ENCODE results near the gene ADGRB3. TPM values are rescaled to one million over a fixed set of nuclear protein-coding genes. Genes with fewer than 3 reads are reported as not detected.

The ADGRB3 gene
- polyA plus RNA-seq, 3 donors = 0.04 to 0.23 (median 0.05) TPM

- peaks cover 0 to 12% (median 3%) of the 10 kb centered on the region in 7 donors for H3K9me3 Mint-ChIP-seq
- WGBS (ENCODE audit: insufficient coverage) = no CpG with 5 or more reads among the region's 3 CpGs
- Histone ChIP-seq H3K27me3 (ENCODE audit: control insufficient read depth in 2 of 2, insufficient read depth in 2 of 2, low read length in 2 of 2) (no peaks in the 10 kb centered on the region), H3K9ac (ENCODE audit: insufficient read depth, low read length, poor library complexity, severe bottlenecking) (no peak overlapping the region), H3K4me2 (replicated peaks; ENCODE audit: extremely low read depth, low read length, poor library complexity, severe bottlenecking) (no peak overlapping the region), H3K79me2 (ENCODE audit: insufficient read depth, low read length) (no peaks in the 10 kb centered on the region), H4K20me1 (ENCODE audit: insufficient read depth, low read length) (no peaks in the 10 kb centered on the region), H3K4me3 (replicated peaks in 1 of 3; ENCODE audit: low read depth in 2 of 3, low read length in 3 of 3) (no peak overlapping the region), H3K36me3 (replicated peaks in 1 of 2; ENCODE audit: control insufficient read depth in 1 of 2, insufficient read depth in 2 of 2, low read length in 2 of 2) (no peaks in the 10 kb centered on the region), H3K9me3 (replicated peaks in 1 of 2; ENCODE audit: control insufficient read depth in 1 of 2, insufficient read depth in 1 of 2, low read length in 2 of 2) (peaks cover 5 to 7% of the 10 kb centered on the region in 2 donors), H2AFZ (ENCODE audit: insufficient read depth, low read depth, low read length, poor library complexity, severe bottlenecking) (no peak overlapping the region), H3K27ac (ENCODE audit: low read depth in 1 of 2, low read length in 2 of 2) (no peak overlapping the region), H3K4me1 (ENCODE audit: control insufficient read depth in 1 of 2, insufficient read depth in 2 of 2, low read length in 2 of 2) (no peaks in the 10 kb centered on the region)
- no peak for DNase-seq
- intact Hi-C loops (cut with micrococcal nuclease) = no loop called here
- H3K4me1 Mint-ChIP-seq = no peaks in the 10 kb centered on the region
- no peaks in the 10 kb centered on the region for H3K36me3 Mint-ChIP-seq
- H3K27ac Mint-ChIP-seq = no peak overlapping the region
- no peak overlapping the region for H3K4me3 Mint-ChIP-seq
- no peak for TF ChIP-seq CTCF (IDR thresholded peaks at IDR 0.05)
- no peaks in the 10 kb centered on the region for H3K27me3 Mint-ChIP-seq (ENCODE audit: low read depth in 3 of 3)
Observed at GRCh38 chr6:69100772-69101171, 465.7 kb downstream of the ADGRB3 start.

- Mint-ChIP-seq H3K36me3 (no peaks in the 10 kb centered on the region), H3K27ac (no peak overlapping the region)
- H2AFZ ChIP-seq (ENCODE audit: insufficient read depth, low read depth, low read length, poor library complexity, severe bottlenecking) = no peak overlapping the region
Observed at GRCh38 chr6:69102416-69102815, 467.3 kb downstream of the ADGRB3 start.

More at GRCh38 chr6:69102416-69102815, 467.3 kb downstream of the ADGRB3 start:
- H3K4me3 Mint-ChIP-seq = no peak overlapping the region
- Histone ChIP-seq H3K79me2 (ENCODE audit: insufficient read depth, low read length) (no peaks in the 10 kb centered on the region), H3K4me3 (replicated peaks in 1 of 3; ENCODE audit: low read depth in 2 of 3, low read length in 3 of 3) (no peak overlapping the region), H4K20me1 (ENCODE audit: insufficient read depth, low read length) (no peaks in the 10 kb centered on the region), H3K4me2 (replicated peaks; ENCODE audit: extremely low read depth, low read length, poor library complexity, severe bottlenecking) (no peak overlapping the region), H3K27me3 (ENCODE audit: control insufficient read depth in 2 of 2, insufficient read depth in 2 of 2, low read length in 2 of 2) (no peaks in the 10 kb centered on the region), H3K9ac (ENCODE audit: insufficient read depth, low read length, poor library complexity, severe bottlenecking) (no peak overlapping the region), H3K36me3 (replicated peaks in 1 of 2; ENCODE audit: control insufficient read depth in 1 of 2, insufficient read depth in 2 of 2, low read length in 2 of 2) (no peaks in the 10 kb centered on the region), H3K4me1 (ENCODE audit: control insufficient read depth in 1 of 2, insufficient read depth in 2 of 2, low read length in 2 of 2) (no peaks in the 10 kb centered on the region), H3K27ac (ENCODE audit: low read depth in 1 of 2, low read length in 2 of 2) (no peak overlapping the region), H3K9me3 (replicated peaks in 1 of 2; ENCODE audit: control insufficient read depth in 1 of 2, insufficient read depth in 1 of 2, low read length in 2 of 2) (peaks cover 5 to 8% of the 10 kb centered on the region in 2 donors)
- intact Hi-C loops (cut with micrococcal nuclease) = no loop called here
- 100% methylated on average over 1 of the region's 2 CpGs for WGBS (ENCODE audit: insufficient coverage)
- TF ChIP-seq CTCF (IDR thresholded peaks at IDR 0.05) = no peak
- peaks cover 0 to 12% (median 3%) of the 10 kb centered on the region in 7 donors for H3K9me3 Mint-ChIP-seq
- H3K4me1 Mint-ChIP-seq = no peaks in the 10 kb centered on the region
- DNase-seq = no peak
- no peaks in the 10 kb centered on the region for H3K27me3 Mint-ChIP-seq (ENCODE audit: low read depth in 3 of 3)
